Neuronal stem cell (in vitro differentiated cells): ENCODE data around the gene IQCH.

Source experiments
- DNase-seq: peaks from one replicate; pipeline ENCODE4 v3.0.0-alpha.2; 2013; ENCODE audit warnings: low spot score
- H2AFZ ChIP-seq: one replicate; pipeline ENCODE4 v1.6.1; 2013; ENCODE audit warnings: mild to moderate bottlenecking, low read length, inconsistent platforms
- H2AK5ac ChIP-seq: 2 replicates; pipeline ENCODE4 v1.6.1; 2013; ENCODE audit warnings: low read depth, mild to moderate bottlenecking, inconsistent platforms, low read length, moderate library complexity, mixed read lengths
- H2BK120ac ChIP-seq: 2 replicates; pipeline ENCODE4 v1.6.1; 2013; ENCODE audit warnings: low read depth, mild to moderate bottlenecking, inconsistent platforms, low read length, moderate library complexity, mixed read lengths
- H2BK12ac ChIP-seq: one replicate; pipeline ENCODE4 v1.6.1; 2013; ENCODE audit warnings: low read length, inconsistent platforms
- H2BK15ac ChIP-seq: 2 replicates; pipeline ENCODE4 v1.6.1; 2013; ENCODE audit warnings: mild to moderate bottlenecking, low read length, inconsistent platforms, mixed read lengths
- H2BK5ac ChIP-seq: one replicate; pipeline ENCODE4 v1.6.1; 2013; ENCODE audit warnings: inconsistent platforms, mild to moderate bottlenecking, low read length, moderate library complexity
- H3K14ac ChIP-seq: one replicate; pipeline ENCODE4 v1.6.1; 2013; ENCODE audit warnings: low read length, inconsistent platforms
- H3K18ac ChIP-seq: 2 replicates; pipeline ENCODE4 v1.6.1; 2013; ENCODE audit warnings: low read length, inconsistent platforms
- H3K23ac ChIP-seq: 2 replicates; pipeline ENCODE4 v1.6.1; 2013; ENCODE audit warnings: low read depth, mild to moderate bottlenecking, mixed read lengths, low read length, inconsistent platforms; ENCODE audit not compliant: poor library complexity
- H3K27ac ChIP-seq: replicated peaks from 3 replicates; pipeline ENCODE4 v1.5.1; 2013; ENCODE audit warnings: low read length, inconsistent platforms
- H3K27me3 ChIP-seq, 3 experiments: 2 replicates each; pipeline ENCODE4 v1.6.1; 2013; ENCODE audit warnings: low read length in 3 of 3, mild to moderate bottlenecking in 2 of 3, inconsistent platforms in 1 of 3, low read depth in 1 of 3, mixed read lengths in 1 of 3, moderate library complexity in 1 of 3; ENCODE audit not compliant: control insufficient read depth in 3 of 3, insufficient read depth in 3 of 3
- H3K36me3 ChIP-seq, 2 donors: replicated peaks in 1 of 2; 2 replicates each; pipeline ENCODE4 v1.6.1; 2013; ENCODE audit warnings: low read length in 2 of 2; ENCODE audit not compliant: control insufficient read depth in 2 of 2, insufficient read depth in 2 of 2
- H3K4ac ChIP-seq: 2 replicates; pipeline ENCODE4 v1.6.1; 2013; ENCODE audit warnings: inconsistent platforms, mild to moderate bottlenecking, low read length, moderate library complexity
- H3K4me1 ChIP-seq, 2 donors: 1 replicate in 1 of 2; 2 replicates in 1 of 2; pipeline ENCODE4 v1.6.1; 2013; ENCODE audit warnings: low read length in 2 of 2, low read depth in 1 of 2; ENCODE audit not compliant: control insufficient read depth in 2 of 2, insufficient read depth in 1 of 2
- H3K4me2 ChIP-seq: one replicate; pipeline ENCODE4 v1.6.1; 2013; ENCODE audit warnings: mild to moderate bottlenecking, low read length, inconsistent platforms; ENCODE audit not compliant: insufficient read depth, poor library complexity, severe bottlenecking
- H3K4me3 ChIP-seq, 2 donors: 2 replicates each; pipeline ENCODE4 v1.5.1; 2013; ENCODE audit warnings: low read length in 2 of 2, mild to moderate bottlenecking in 2 of 2, inconsistent platforms in 1 of 2, moderate library complexity in 1 of 2
- H3K79me1 ChIP-seq: one replicate; pipeline ENCODE4 v1.6.1; 2013; ENCODE audit warnings: low read depth, mild to moderate bottlenecking, inconsistent platforms, low read length, moderate library complexity
- H3K9ac ChIP-seq: one replicate; pipeline ENCODE4 v1.6.1; 2013; ENCODE audit warnings: mild to moderate bottlenecking, low read depth, low read length, inconsistent platforms; ENCODE audit not compliant: poor library complexity
- H3K9me3 ChIP-seq, 2 donors: replicated peaks in 1 of 2; 2 replicates each; pipeline versions ENCODE3 to v1.6.1; 2013; ENCODE audit warnings: low read length in 2 of 2, mild to moderate bottlenecking in 2 of 2, inconsistent platforms in 1 of 2, low read depth in 1 of 2, mixed read lengths in 1 of 2, moderate library complexity in 1 of 2; ENCODE audit not compliant: control insufficient read depth in 2 of 2, insufficient read depth in 1 of 2
- H4K8ac ChIP-seq: one replicate; pipeline ENCODE4 v1.6.1; 2013; ENCODE audit warnings: low read depth, mild to moderate bottlenecking, inconsistent platforms, low read length, moderate library complexity
- H4K91ac ChIP-seq: one replicate; pipeline ENCODE4 v1.6.1; 2013; ENCODE audit warnings: low read length, low read depth, mild to moderate bottlenecking, inconsistent platforms; ENCODE audit not compliant: poor library complexity
- WGBS, 2 donors: extraction: QIAGEN DNeasy Blood & Tissue Kit; methylation state at CpG; one replicate each; pipeline ENCODE4 v1.1.7; 2013; ENCODE audit warnings: missing lambda C conversion rate in 2 of 2, mixed read lengths in 1 of 2; ENCODE audit not compliant: insufficient read length in 2 of 2, insufficient replicate concordance in 1 of 2; ENCODE audit errors: extremely low coverage in 2 of 2; 5-methylcytosine and 5-hydroxymethylcytosine counted together

IQCH gene

GRCh38 chr15:67474405-67475110, 220.0 kb downstream of the IQCH start:
- no peak overlapping the region for H3K9ac ChIP-seq
- H4K8ac ChIP-seq: no peak overlapping the region
- H4K91ac ChIP-seq: no peak overlapping the region
- H2AK5ac ChIP-seq: no peak overlapping the region
- H2BK120ac ChIP-seq: no peak overlapping the region
- H3K4me2 ChIP-seq: no peak overlapping the region
- no peak overlapping the region for H3K14ac ChIP-seq
- H3K36me3 ChIP-seq: no peaks in the 10 kb centered on the region
- WGBS, 2 donors: no CpG with 5 or more reads among the region's 5 CpGs
- H3K4me3 ChIP-seq: no peak overlapping the region
- H3K27ac ChIP-seq: no peak overlapping the region
- no peaks in the 10 kb centered on the region for H3K27me3 ChIP-seq
- no peaks in the 10 kb centered on the region for H3K4me1 ChIP-seq
- H2BK15ac ChIP-seq: no peak overlapping the region
- no peak overlapping the region for H3K23ac ChIP-seq
- H2AFZ ChIP-seq: no peak overlapping the region
- H3K4ac ChIP-seq: no peak overlapping the region
- H2BK5ac ChIP-seq: no peak overlapping the region
- H3K79me1 ChIP-seq: no peaks in the 10 kb centered on the region
- no peak overlapping the region for H2BK12ac ChIP-seq
- no peaks in the 10 kb centered on the region for H3K9me3 ChIP-seq
- DNase-seq: no peak
- H3K18ac ChIP-seq: no peak overlapping the region

- Histone ChIP-seq H3K27me3 (no peaks in the 10 kb centered on the region), H3K4me2 (no peak overlapping the region), H2BK5ac (no peak overlapping the region), H3K36me3 (no peaks in the 10 kb centered on the region), H3K4me3 (no peak overlapping the region), H3K79me1 (no peaks in the 10 kb centered on the region), H4K91ac (no peak overlapping the region), H3K18ac (no peak overlapping the region), H2AK5ac (no peak overlapping the region), H2BK120ac (no peak overlapping the region), H3K27ac (no peak overlapping the region), H3K9ac (no peak overlapping the region), H3K4ac (no peak overlapping the region), H3K9me3 (no peaks in the 10 kb centered on the region), H3K14ac (no peak overlapping the region), H2AFZ (no peak overlapping the region), H4K8ac (no peak overlapping the region), H2BK12ac (no peak overlapping the region), H2BK15ac (no peak overlapping the region), H3K4me1 (no peaks in the 10 kb centered on the region), H3K23ac (no peak overlapping the region)
- WGBS, 2 donors: no CpG with 5 or more reads among the region's 5 CpGs
- no peak for DNase-seq
These were observed 225.4 kb downstream of the IQCH start for GRCh38 chr15:67479781-67480505.

GRCh38 chr15:67480741-67481140, 226.2 kb downstream of the IQCH start:
- Histone ChIP-seq H2BK15ac (no peak overlapping the region), H2BK5ac (no peak overlapping the region), H2BK12ac (no peak overlapping the region), H3K27me3 (no peaks in the 10 kb centered on the region), H3K4me1 (no peaks in the 10 kb centered on the region), H3K36me3 (no peaks in the 10 kb centered on the region), H4K91ac (no peak overlapping the region), H4K8ac (no peak overlapping the region), H3K23ac (no peak overlapping the region), H3K18ac (no peak overlapping the region), H3K9ac (no peak overlapping the region), H2BK120ac (no peak overlapping the region), H2AK5ac (no peak overlapping the region), H3K27ac (no peak overlapping the region), H3K4me3 (no peak overlapping the region), H3K9me3 (no peaks in the 10 kb centered on the region), H2AFZ (no peak overlapping the region), H3K14ac (no peak overlapping the region), H3K79me1 (no peaks in the 10 kb centered on the region), H3K4ac (no peak overlapping the region), H3K4me2 (no peak overlapping the region)
- no CpG with 5 or more reads among the region's 1 CpG for WGBS, 2 donors
- DNase-seq: no peak

- Histone ChIP-seq H3K27me3 (no peaks in the 10 kb centered on the region), H2BK5ac (no peak overlapping the region), H3K18ac (no peak overlapping the region), H2AFZ (no peak overlapping the region), H2BK120ac (no peak overlapping the region), H3K4me3 (no peak overlapping the region), H3K4me2 (no peak overlapping the region), H3K14ac (no peak overlapping the region), H3K4me1 (no peaks in the 10 kb centered on the region), H3K79me1 (no peaks in the 10 kb centered on the region), H3K27ac (no peak overlapping the region), H4K91ac (no peak overlapping the region), H4K8ac (no peak overlapping the region), H2AK5ac (no peak overlapping the region), H3K9ac (no peak overlapping the region), H2BK15ac (no peak overlapping the region), H2BK12ac (no peak overlapping the region), H3K36me3 (no peaks in the 10 kb centered on the region), H3K4ac (no peak overlapping the region), H3K9me3 (no peaks in the 10 kb centered on the region), H3K23ac (no peak overlapping the region)
- DNase-seq: no peak
- no CpG with 5 or more reads among the region's 2 CpGs for WGBS, 2 donors
These were observed 227.1 kb downstream of the IQCH start for GRCh38 chr15:67481680-67482079.
